ENCODE measurements around the gene PLXNB3.

PLXNB3 gene

DNA sequence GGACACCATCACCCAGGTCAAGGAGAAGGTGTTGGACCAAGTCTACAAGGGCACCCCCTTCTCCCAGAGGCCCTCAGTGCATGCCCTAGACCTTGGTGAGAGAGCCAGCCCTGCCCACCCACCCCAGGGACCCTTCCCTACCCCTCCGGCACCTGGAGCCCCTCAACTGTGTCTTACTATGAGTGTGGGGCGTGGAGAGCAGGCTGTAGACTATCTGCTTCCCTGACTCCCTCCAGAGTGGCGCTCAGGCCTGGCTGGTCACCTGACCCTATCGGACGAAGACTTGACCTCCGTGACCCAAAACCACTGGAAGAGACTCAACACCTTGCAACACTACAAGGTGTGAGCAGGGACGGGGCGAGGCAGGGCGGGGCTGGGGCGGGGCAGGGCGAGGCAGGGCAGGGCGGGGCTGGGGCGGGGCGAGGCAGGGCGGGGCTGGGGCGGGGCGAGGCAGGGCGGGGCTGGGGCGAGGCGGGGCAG is 12.1 kb downstream of the PLXNB3 start:
- TF ChIP-seq, protein P1, sequence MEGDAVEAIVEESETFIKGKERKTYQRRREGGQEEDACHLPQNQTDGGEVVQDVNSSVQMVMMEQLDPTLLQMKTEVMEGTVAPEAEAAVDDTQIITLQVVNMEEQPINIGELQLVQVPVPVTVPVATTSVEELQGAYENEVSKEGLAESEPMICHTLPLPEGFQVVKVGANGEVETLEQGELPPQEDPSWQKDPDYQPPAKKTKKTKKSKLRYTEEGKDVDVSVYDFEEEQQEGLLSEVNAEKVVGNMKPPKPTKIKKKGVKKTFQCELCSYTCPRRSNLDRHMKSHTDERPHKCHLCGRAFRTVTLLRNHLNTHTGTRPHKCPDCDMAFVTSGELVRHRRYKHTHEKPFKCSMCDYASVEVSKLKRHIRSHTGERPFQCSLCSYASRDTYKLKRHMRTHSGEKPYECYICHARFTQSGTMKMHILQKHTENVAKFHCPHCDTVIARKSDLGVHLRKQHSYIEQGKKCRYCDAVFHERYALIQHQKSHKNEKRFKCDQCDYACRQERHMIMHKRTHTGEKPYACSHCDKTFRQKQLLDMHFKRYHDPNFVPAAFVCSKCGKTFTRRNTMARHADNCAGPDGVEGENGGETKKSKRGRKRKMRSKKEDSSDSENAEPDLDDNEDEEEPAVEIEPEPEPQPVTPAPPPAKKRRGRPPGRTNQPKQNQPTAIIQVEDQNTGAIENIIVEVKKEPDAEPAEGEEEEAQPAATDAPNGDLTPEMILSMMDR (IDR thresholded peaks at IDR 0.05; ENCODE audit: control insufficient read depth, insufficient read depth, low read depth, low read length, missing control alignments), result no peak
- H3K4me3 ChIP-seq (ENCODE audit: control insufficient read depth, low read depth, low read length), result no peak overlapping the region
- no peak for DNase-seq (ENCODE audit: low read depth)

DNA sequence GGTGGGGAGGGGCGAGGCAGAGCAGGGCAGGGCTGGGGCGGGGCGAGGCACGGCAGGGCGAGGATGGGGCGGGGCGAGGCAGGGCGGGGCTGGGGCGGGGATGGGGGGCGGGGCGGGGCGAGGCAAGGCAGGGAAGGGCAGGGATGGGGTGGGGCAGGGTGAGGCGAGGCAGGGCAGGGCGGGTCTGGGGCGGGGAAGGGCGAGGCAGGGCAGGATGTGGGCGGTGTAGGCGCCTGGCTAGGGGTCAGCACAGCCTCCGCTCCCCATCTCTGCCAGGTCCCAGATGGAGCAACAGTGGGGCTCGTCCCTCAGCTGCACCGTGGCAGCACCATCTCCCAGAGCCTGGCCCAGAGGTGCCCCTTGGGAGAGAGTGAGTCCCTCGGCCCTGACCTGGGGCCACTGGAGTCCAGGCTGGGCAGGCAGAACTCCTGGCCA is 12.6 kb downstream of the PLXNB3 start:
- no peak overlapping the region for H3K4me3 ChIP-seq (ENCODE audit: control insufficient read depth, low read depth, low read length)
- TF ChIP-seq, protein P1 (IDR thresholded peaks at IDR 0.05; ENCODE audit: control insufficient read depth, insufficient read depth, low read depth, low read length, missing control alignments), result no peak
- no peak for DNase-seq (ENCODE audit: low read depth)

DNA sequence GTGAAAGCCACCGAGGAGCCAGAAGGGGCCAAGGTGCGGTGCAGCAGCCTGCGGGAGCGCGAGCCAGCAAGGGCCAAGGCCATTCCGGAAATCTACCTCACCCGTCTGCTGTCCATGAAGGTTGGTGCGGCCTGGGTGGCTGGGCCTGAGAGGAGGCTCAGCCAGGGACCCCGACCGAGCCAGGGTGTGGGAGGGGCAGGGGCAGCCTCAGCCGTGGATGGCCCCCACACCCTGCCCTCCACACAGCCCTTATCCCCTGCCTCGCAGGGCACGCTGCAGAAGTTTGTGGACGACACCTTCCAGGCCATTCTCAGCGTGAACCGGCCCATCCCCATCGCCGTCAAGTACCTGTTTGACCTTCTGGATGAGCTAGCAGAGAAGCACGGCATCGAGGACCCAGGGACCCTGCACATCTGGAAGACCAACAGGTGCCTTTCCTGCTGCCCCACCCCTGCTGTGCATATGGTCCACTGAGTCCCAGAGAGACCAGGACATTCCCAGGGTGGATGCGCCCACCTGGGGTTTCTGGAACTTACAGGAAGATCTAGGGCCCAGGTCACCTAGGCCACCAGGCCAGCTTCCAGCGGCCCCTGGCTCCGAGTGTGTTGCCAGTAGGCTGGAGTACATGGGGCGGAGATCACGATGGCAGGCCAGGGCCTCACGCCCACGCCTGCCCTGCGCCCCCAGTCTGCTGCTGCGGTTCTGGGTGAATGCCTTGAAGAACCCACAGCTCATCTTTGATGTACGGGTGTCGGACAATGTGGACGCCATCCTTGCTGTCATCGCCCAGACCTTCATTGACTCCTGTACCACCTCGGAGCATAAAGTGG is 13.4 kb downstream of the PLXNB3 start:
- no peak for DNase-seq (ENCODE audit: low read depth)
- no peak overlapping the region for H3K4me3 ChIP-seq (ENCODE audit: control insufficient read depth, low read depth, low read length)
- TF ChIP-seq, protein P1 (IDR thresholded peaks at IDR 0.05; ENCODE audit: control insufficient read depth, insufficient read depth, low read depth, low read length, missing control alignments), result no peak

DNA sequence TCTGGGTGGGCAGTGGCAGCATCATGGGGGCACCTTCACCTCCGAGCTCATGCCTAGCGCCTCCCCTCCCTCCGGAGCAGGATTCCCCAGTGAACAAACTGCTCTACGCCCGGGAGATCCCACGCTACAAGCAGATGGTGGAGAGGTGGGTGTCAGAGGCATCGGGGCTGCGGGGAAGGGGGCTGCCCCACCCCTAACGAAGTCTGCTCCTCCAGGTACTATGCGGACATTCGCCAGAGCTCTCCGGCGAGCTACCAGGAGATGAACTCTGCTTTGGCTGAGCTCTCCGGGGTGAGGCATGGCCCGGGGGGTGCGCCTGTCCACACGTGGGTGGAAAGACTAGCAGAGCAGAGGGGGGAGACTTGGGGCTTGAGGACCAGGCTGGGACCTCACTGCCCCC is 14.1 kb downstream of the PLXNB3 start:
- H3K4me3 ChIP-seq (ENCODE audit: control insufficient read depth, low read depth, low read length), result no peak overlapping the region
- TF ChIP-seq, protein P1 (IDR thresholded peaks at IDR 0.05; ENCODE audit: control insufficient read depth, insufficient read depth, low read depth, low read length, missing control alignments), result no peak
- DNase-seq (ENCODE audit: low read depth), result no peak

DNA sequence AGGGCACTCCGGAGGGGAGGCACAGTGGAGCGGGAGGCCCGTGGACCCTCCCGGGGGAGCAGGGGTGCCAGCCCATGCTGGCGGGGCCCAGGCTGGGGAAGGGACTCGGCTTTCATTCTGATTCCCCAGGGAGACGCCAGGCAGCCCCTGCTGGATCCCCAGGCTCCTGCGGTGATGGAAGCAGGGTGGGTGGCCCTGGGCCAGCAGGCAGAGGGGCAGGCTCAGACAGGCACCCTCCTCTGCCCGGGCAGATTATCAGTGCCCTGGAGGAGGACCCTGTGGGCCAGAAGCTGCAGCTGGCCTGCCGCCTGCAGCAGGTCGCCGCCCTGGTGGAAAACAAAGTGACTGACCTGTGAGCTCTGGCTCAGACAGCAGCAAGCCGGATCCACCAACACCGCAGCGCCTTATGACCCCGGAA is 14.6 kb downstream of the PLXNB3 start:
- DNase-seq (ENCODE audit: low read depth), result no peak
- H3K4me3 ChIP-seq (ENCODE audit: control insufficient read depth, low read depth, low read length), result no peak overlapping the region
- TF ChIP-seq, protein P1 (IDR thresholded peaks at IDR 0.05; ENCODE audit: control insufficient read depth, insufficient read depth, low read depth, low read length, missing control alignments), result no peak

DNA sequence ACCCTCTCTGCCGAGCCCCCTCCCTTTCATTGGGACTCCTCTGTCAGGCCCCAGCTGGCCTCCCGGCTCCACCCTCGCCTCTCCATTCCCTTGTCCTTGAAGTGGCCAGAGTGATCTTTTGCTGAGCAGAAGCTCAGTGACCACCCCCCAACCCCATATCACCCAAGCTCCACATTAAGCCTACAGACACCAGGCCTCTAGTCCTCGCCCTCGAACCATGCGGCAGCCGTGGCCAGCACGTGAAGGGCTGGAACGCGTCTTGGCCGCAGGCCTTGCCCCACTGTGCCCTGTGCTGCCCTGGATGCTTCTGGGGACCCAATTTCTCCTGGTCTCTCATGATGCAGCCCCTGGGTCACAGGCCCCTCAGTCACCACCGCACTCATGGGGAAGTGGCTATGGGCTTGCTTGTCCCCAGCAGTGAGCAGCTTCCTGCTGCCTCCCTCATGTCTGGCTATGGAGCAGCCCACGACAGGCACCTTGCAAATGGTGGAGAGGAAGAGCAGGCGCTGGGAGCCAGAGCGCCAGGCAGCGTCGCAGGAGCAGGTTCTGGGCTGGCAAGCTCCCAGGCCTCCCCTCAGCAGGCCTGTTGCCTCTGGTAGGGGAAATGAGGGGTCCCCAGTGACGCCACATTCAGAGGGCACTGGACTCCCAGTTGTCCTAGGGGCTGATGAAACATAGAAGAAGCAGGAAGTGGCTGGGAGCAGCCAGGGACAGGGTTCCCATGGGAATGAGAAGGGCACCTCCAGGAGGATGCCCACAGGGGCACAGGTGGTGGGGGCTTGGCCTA is 16.0 kb downstream of the PLXNB3 start:
- DNase-seq (ENCODE audit: low read depth), result no peak
- TF ChIP-seq, protein P1 (IDR thresholded peaks at IDR 0.05; ENCODE audit: control insufficient read depth, insufficient read depth, low read depth, low read length, missing control alignments), result no peak
- no peak overlapping the region for H3K4me3 ChIP-seq (ENCODE audit: control insufficient read depth, low read depth, low read length)
